WERI-Rb-1 (cell line): Measurements from ENCODE around the gene ZNF513.

Source experiments
- DNase-seq: peaks from one replicate; pipeline ENCODE4 v3.0.0-alpha.2; 2020
- H3K27ac ChIP-seq: fragments of 250-450 bp; sonication (Bioruptor Pico); 2 replicates; pipeline ENCODE4 v1.5.1; 2020; ENCODE audit warnings: mild to moderate bottlenecking, moderate library complexity
- H3K27me3 ChIP-seq: fragments of 250-450 bp; sonication (Bioruptor Pico); 2 replicates; pipeline ENCODE4 v1.5.1; 2021; ENCODE audit warnings: mild to moderate bottlenecking, low read depth, moderate library complexity; ENCODE audit not compliant: insufficient read depth, severe bottlenecking
- H3K36me3 ChIP-seq: fragments of 250-450 bp; sonication (Bioruptor Pico); 2 replicates; pipeline ENCODE4 v1.5.1; 2020; ENCODE audit warnings: mild to moderate bottlenecking, moderate library complexity
- H3K4me3 ChIP-seq: 2 replicates; pipeline ENCODE4 v1.5.1; 2011; ENCODE audit warnings: low read depth, mild to moderate bottlenecking, control low read depth, low read length
- H3K9me3 ChIP-seq: fragments of 250-450 bp; sonication (Bioruptor Pico); 2 replicates; pipeline ENCODE4 v1.5.1; 2021; ENCODE audit warnings: mild to moderate bottlenecking, moderate library complexity; ENCODE audit not compliant: severe bottlenecking
- CTCF ChIP-seq: IDR thresholded peaks from 2 replicates; pipeline ENCODE4 v1.5.1; 2011; ENCODE audit warnings: low read depth, mild to moderate bottlenecking, control low read depth, inconsistent platforms, low read length

Gene ZNF513

DNA sequence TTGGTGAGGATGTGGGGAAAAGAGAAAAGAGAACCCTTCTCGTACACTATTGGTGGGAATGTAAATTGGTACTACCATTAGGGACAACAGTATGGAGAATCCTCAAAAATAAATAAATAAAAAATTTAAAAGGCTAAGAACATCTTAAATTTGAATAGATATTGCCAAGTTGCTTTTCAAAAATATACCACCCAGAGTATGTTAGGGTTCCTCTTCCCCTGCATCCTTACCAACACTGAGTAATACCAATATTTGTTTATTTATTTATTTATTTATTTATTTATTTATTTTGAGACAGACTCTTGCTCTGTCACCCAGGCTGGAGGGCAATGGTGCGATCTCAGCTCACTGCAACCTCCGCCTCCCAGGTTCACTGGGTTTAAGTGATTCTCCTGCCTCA is 42.4 kb upstream of the ZNF513 start:
- Histone ChIP-seq H3K9me3 (no peaks in the 10 kb centered on the region), H3K27me3 (no peaks in the 10 kb centered on the region), H3K36me3 (no peaks in the 10 kb centered on the region), H3K4me3 (no peak overlapping the region), H3K27ac (no peak overlapping the region)
- DNase-seq: no peak
- TF ChIP-seq CTCF: no peak

DNA sequence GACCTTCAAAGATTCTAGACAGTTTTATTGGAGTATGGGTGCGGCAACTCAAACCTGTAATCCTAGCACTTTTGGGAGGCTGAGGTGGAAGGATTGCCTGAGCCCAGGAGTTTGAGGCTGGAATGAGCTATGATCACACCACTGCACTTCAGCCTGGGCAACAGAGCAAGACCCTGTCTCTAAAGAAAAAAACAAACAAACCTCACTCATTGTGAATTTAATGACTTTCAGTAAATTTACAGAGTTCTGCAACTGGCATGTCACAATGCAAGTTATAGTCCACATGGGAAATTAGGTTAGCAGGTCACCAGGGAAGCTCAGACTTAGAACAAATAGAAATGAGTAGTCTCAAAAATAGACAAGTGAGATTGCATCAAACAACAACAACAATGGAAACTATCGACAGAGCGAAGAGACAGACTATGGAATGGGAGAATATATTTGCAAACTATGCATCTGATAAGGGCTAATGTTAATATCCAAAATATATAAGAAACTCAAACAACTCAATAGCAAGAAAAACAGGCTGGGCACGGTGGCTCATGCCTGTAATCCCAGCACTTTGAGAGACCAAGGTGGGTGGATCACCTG is 41.2 kb upstream of the ZNF513 start:
- TF ChIP-seq CTCF: no peak
- no peak for DNase-seq
- no peak overlapping the region for H3K27ac ChIP-seq
- H3K4me3 ChIP-seq: no peak overlapping the region
- H3K9me3 ChIP-seq: no peaks in the 10 kb centered on the region
- H3K36me3 ChIP-seq: no peaks in the 10 kb centered on the region
- H3K27me3 ChIP-seq: no peaks in the 10 kb centered on the region

GRCh38 chr2:27420996-27421395 is 40.5 kb upstream of the ZNF513 start:
- no peaks in the 10 kb centered on the region for H3K27me3 ChIP-seq
- no peak for TF ChIP-seq CTCF
- no peaks in the 10 kb centered on the region for H3K36me3 ChIP-seq
- no peak overlapping the region for H3K4me3 ChIP-seq
- H3K27ac ChIP-seq: no peak overlapping the region
- no peak for DNase-seq
- H3K9me3 ChIP-seq: no peaks in the 10 kb centered on the region

DNA sequence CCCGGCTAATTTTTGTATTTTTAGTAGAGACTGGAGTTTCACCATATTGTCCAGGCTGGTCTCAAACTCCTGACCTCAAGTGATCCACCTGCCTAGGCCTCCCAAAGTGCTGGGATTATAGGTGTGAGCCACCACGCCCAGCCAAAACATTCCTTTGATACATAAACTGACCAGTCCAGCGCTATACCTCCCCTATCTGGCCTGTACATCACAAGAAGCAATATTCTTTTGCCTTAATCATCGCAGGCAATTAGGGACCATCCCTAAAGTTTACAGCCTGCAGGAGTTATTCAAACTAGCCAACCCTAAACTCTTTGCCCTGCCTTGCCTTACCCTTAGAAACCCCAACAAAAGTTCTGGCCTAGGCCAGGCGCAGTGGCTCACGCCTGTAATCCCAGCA is 35.6 kb upstream of the ZNF513 start:
- no peak for TF ChIP-seq CTCF
- Histone ChIP-seq H3K9me3 (no peaks in the 10 kb centered on the region), H3K27me3 (no peaks in the 10 kb centered on the region), H3K36me3 (no peaks in the 10 kb centered on the region), H3K4me3 (no peak overlapping the region), H3K27ac (no peak overlapping the region)
- no peak for DNase-seq

GRCh38 chr2:27412419-27413152 is 32.1 kb upstream of the ZNF513 start:
- no peak for TF ChIP-seq CTCF
- Histone ChIP-seq H3K36me3 (peaks cover 8% of the 10 kb centered on the region), H3K4me3 (no peak overlapping the region), H3K9me3 (no peaks in the 10 kb centered on the region), H3K27ac (no peak overlapping the region), H3K27me3 (no peaks in the 10 kb centered on the region)
- no peak for DNase-seq
